Measurements from ENCODE around the gene FYN.

FYN gene

GRCh38 chr6:111805511-111806164 lies 67.6 kb downstream of the FYN start:
- no peak overlapping the region for H3K4me2 ChIP-seq (ENCODE audit: low read length)
- no peak overlapping the region for H3K4me3 ChIP-seq (ENCODE audit: low read length)
- H4K20me1 ChIP-seq (ENCODE audit: control insufficient read depth, insufficient read depth, low read depth, low read length) = no peaks in the 10 kb centered on the region
- H3F3A ChIP-seq (ENCODE audit: control insufficient read depth, insufficient read depth) = no peaks in the 10 kb centered on the region
- H3K79me2 ChIP-seq (ENCODE audit: control insufficient read depth, low read length) = no peaks in the 10 kb centered on the region
- TF ChIP-seq, protein P1, sequence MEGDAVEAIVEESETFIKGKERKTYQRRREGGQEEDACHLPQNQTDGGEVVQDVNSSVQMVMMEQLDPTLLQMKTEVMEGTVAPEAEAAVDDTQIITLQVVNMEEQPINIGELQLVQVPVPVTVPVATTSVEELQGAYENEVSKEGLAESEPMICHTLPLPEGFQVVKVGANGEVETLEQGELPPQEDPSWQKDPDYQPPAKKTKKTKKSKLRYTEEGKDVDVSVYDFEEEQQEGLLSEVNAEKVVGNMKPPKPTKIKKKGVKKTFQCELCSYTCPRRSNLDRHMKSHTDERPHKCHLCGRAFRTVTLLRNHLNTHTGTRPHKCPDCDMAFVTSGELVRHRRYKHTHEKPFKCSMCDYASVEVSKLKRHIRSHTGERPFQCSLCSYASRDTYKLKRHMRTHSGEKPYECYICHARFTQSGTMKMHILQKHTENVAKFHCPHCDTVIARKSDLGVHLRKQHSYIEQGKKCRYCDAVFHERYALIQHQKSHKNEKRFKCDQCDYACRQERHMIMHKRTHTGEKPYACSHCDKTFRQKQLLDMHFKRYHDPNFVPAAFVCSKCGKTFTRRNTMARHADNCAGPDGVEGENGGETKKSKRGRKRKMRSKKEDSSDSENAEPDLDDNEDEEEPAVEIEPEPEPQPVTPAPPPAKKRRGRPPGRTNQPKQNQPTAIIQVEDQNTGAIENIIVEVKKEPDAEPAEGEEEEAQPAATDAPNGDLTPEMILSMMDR (IDR thresholded peaks at IDR 0.05; ENCODE audit: low read depth, low read length, poor library complexity, severe bottlenecking) = no peak
- TF ChIP-seq EZH2phosphoT487 (IDR thresholded peaks at IDR 0.05; ENCODE audit: borderline replicate concordance, low read length) = no peak
- H3K9me2 ChIP-seq (replicated peaks; ENCODE audit: control insufficient read depth, low read length) = no peaks in the 10 kb centered on the region
- no peak overlapping the region for H3K27ac ChIP-seq (ENCODE audit: low read depth, low read length)
- no peaks in the 10 kb centered on the region for H3K36me3 ChIP-seq (ENCODE audit: control insufficient read depth, low read length)
- no peaks in the 10 kb centered on the region for H3K27me3 ChIP-seq (ENCODE audit: control insufficient read depth, low read length)
- H3K9me3 ChIP-seq (ENCODE audit: control insufficient read depth, insufficient read depth, low read length) = no peaks in the 10 kb centered on the region
- no peaks in the 10 kb centered on the region for H3K4me1 ChIP-seq (ENCODE audit: control insufficient read depth, low read length)

DNA sequence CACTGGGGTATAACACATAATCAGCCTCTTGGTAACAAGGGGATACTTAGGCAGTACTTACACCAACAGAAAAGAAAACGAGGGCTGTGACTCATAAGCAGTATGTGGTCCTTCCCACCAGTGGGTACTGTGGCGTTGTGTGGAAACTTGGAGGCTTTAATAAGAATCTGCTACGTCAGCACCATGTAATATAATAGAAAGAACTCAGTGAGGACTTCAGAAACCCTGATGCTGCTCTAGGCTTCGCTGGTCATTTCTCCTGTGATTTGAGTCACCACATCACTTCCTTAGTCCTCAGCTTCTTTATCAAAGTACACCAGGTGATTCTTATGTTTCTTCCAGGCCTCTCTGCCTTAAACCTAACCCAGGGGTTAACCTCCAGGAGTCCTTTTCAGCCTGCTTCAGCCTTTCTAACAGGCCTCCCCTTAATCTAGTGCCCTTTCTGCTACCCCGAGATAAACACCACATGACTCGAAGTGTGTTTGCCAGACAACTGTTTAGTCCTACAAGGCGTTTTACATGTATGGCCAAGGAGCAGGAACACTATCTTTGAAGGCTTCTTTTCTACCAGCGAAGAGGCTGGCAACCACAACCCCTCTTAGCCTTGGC lies 68.5 kb downstream of the FYN start:
- Histone ChIP-seq H3K4me1 (ENCODE audit: control insufficient read depth, low read length) (no peaks in the 10 kb centered on the region), H3K79me2 (ENCODE audit: control insufficient read depth, low read length) (no peaks in the 10 kb centered on the region), H3K4me3 (ENCODE audit: low read length) (no peak overlapping the region), H3K27me3 (ENCODE audit: control insufficient read depth, low read length) (no peaks in the 10 kb centered on the region), H3K4me2 (ENCODE audit: low read length) (no peak overlapping the region), H3F3A (ENCODE audit: control insufficient read depth, insufficient read depth) (no peaks in the 10 kb centered on the region), H3K27ac (ENCODE audit: low read depth, low read length) (no peak overlapping the region), H3K9me2 (replicated peaks; ENCODE audit: control insufficient read depth, low read length) (no peaks in the 10 kb centered on the region), H4K20me1 (ENCODE audit: control insufficient read depth, insufficient read depth, low read depth, low read length) (no peaks in the 10 kb centered on the region), H3K9me3 (ENCODE audit: control insufficient read depth, insufficient read depth, low read length) (no peaks in the 10 kb centered on the region), H3K36me3 (ENCODE audit: control insufficient read depth, low read length) (no peaks in the 10 kb centered on the region)
- TF ChIP-seq EZH2phosphoT487 (IDR thresholded peaks at IDR 0.05; ENCODE audit: borderline replicate concordance, low read length) = no peak
- TF ChIP-seq, protein P1 (IDR thresholded peaks at IDR 0.05; ENCODE audit: low read depth, low read length, poor library complexity, severe bottlenecking) = no peak

- no peaks in the 10 kb centered on the region for H3K36me3 ChIP-seq (ENCODE audit: control insufficient read depth, low read length)
- H4K20me1 ChIP-seq (ENCODE audit: control insufficient read depth, insufficient read depth, low read depth, low read length) = no peaks in the 10 kb centered on the region
- no peak overlapping the region for H3K27ac ChIP-seq (ENCODE audit: low read depth, low read length)
- no peaks in the 10 kb centered on the region for H3K79me2 ChIP-seq (ENCODE audit: control insufficient read depth, low read length)
- H3K4me1 ChIP-seq (ENCODE audit: control insufficient read depth, low read length) = no peaks in the 10 kb centered on the region
- TF ChIP-seq EZH2phosphoT487 (IDR thresholded peaks at IDR 0.05; ENCODE audit: borderline replicate concordance, low read length) = no peak
- no peak overlapping the region for H3K4me3 ChIP-seq (ENCODE audit: low read length)
- no peaks in the 10 kb centered on the region for H3K27me3 ChIP-seq (ENCODE audit: control insufficient read depth, low read length)
- no peak overlapping the region for H3K4me2 ChIP-seq (ENCODE audit: low read length)
- no peaks in the 10 kb centered on the region for H3K9me2 ChIP-seq (replicated peaks; ENCODE audit: control insufficient read depth, low read length)
- H3F3A ChIP-seq (ENCODE audit: control insufficient read depth, insufficient read depth) = no peaks in the 10 kb centered on the region
- no peaks in the 10 kb centered on the region for H3K9me3 ChIP-seq (ENCODE audit: control insufficient read depth, insufficient read depth, low read length)
Measured at GRCh38 chr6:111803804-111804203, 69.4 kb downstream of the FYN start.

DNA sequence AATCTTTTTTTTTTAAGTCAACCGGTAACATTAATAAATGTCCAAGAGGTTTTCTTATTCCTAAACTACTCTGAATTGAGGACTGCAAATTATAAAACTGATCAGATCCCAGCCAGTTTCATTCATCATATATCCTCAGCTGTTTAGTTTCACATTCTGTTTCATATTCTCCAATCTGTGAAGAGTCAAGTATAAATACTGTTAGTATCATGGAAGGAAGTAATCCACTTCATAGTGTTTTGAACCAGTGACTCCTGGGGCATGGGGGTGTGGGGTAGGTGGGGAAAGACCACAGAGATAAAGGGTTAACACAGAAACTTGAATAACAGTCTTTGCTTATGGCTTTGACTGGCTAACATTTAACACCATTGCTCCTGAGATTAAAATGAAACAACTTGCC lies 69.9 kb downstream of the FYN start:
- H3K79me2 ChIP-seq (ENCODE audit: control insufficient read depth, low read length) = no peaks in the 10 kb centered on the region
- H3K4me3 ChIP-seq (ENCODE audit: low read length) = no peak overlapping the region
- H3K27me3 ChIP-seq (ENCODE audit: control insufficient read depth, low read length) = no peaks in the 10 kb centered on the region
- no peaks in the 10 kb centered on the region for H4K20me1 ChIP-seq (ENCODE audit: control insufficient read depth, insufficient read depth, low read depth, low read length)
- TF ChIP-seq, protein P1 (IDR thresholded peaks at IDR 0.05; ENCODE audit: low read depth, low read length, poor library complexity, severe bottlenecking) = no peak
- TF ChIP-seq EZH2phosphoT487 (IDR thresholded peaks at IDR 0.05; ENCODE audit: borderline replicate concordance, low read length) = no peak
- H3K9me2 ChIP-seq (replicated peaks; ENCODE audit: control insufficient read depth, low read length) = no peaks in the 10 kb centered on the region
- no peak overlapping the region for H3K27ac ChIP-seq (ENCODE audit: low read depth, low read length)
- H3K36me3 ChIP-seq (ENCODE audit: control insufficient read depth, low read length) = no peaks in the 10 kb centered on the region
- H3K9me3 ChIP-seq (ENCODE audit: control insufficient read depth, insufficient read depth, low read length) = no peaks in the 10 kb centered on the region
- no peaks in the 10 kb centered on the region for H3K4me1 ChIP-seq (ENCODE audit: control insufficient read depth, low read length)
- no peaks in the 10 kb centered on the region for H3F3A ChIP-seq (ENCODE audit: control insufficient read depth, insufficient read depth)
- no peak overlapping the region for H3K4me2 ChIP-seq (ENCODE audit: low read length)

Measured in DOHH2 (cell line).